Measurements from ENCODE around the gene FGD3. TPM values are rescaled to one million over a fixed set of nuclear protein-coding genes. Genes with fewer than 3 reads are reported as not detected.
A peak's percentile ranks its signal among the peaks of the same experiment; 100 is the strongest.

Gene FGD3
- total and polyA plus RNA-seq, 4 donors: 6.1 to 45.9 (median 17.6) TPM

GRCh38 chr9:93051680-93052089, 104.4 kb downstream of the FGD3 start:
- Histone ChIP-seq H3K4me3 (no peak overlapping the region), H3K9ac (ENCODE audit: insufficient read depth in 1 of 2, low read length in 2 of 2) (no peak overlapping the region), H3K4me1 (ENCODE audit: control insufficient read depth in 5 of 5, insufficient read depth in 5 of 5, low read length in 5 of 5) (peaks cover 0 to 12% (median 5%) of the 10 kb centered on the region in 5 donors), H3K9me3 (ENCODE audit: control insufficient read depth in 4 of 4, insufficient read depth in 3 of 4, low read length in 3 of 4) (no peaks in the 10 kb centered on the region), H3K36me3 (ENCODE audit: control insufficient read depth in 4 of 4, insufficient read depth in 4 of 4, low read length in 4 of 4) (no peaks in the 10 kb centered on the region), H3K27ac (ENCODE audit: low read depth in 1 of 2, low read length in 1 of 2) (peak overlapping the region in 1 of 2 donors; percentile 88), H3K27me3 (ENCODE audit: control insufficient read depth in 3 of 3, insufficient read depth in 3 of 3, low read length in 2 of 3) (no peaks in the 10 kb centered on the region)
- ATAC-seq (ENCODE audit: insufficient read depth, low FRiP score) (peak; percentile 44), DNase-seq (peak; percentile 75 to 88 (median 75))
- TF ChIP-seq CTCF (IDR thresholded peaks at IDR 0.05; ENCODE audit: control extremely low read depth, extremely low read depth): no peak
- WGBS, 2 donors: 40 to 73% methylated on average over 6 of the region's 6 CpGs

GRCh38 chr9:93052791-93053540, 105.6 kb downstream of the FGD3 start:
- Histone ChIP-seq H3K9me3 (ENCODE audit: control insufficient read depth in 4 of 4, insufficient read depth in 3 of 4, low read length in 3 of 4) (no peaks in the 10 kb centered on the region), H3K4me1 (ENCODE audit: control insufficient read depth in 5 of 5, insufficient read depth in 5 of 5, low read length in 5 of 5) (peaks cover 0 to 12% (median 5%) of the 10 kb centered on the region in 5 donors)
- DNase-seq: peak in 2 of 3 donors; percentile 51 to 64

GRCh38 chr9:93053781-93054331, 106.5 kb downstream of the FGD3 start:
- no peaks in the 10 kb centered on the region for H3K9me3 ChIP-seq (ENCODE audit: control insufficient read depth in 4 of 4, insufficient read depth in 3 of 4, low read length in 3 of 4)
- H3K27ac ChIP-seq (ENCODE audit: low read depth in 1 of 2, low read length in 1 of 2): no peak overlapping the region
- ATAC-seq (ENCODE audit: insufficient read depth, low FRiP score) (no peak), DNase-seq (no peak)
- no peaks in the 10 kb centered on the region for H3K36me3 ChIP-seq (ENCODE audit: control insufficient read depth in 4 of 4, insufficient read depth in 4 of 4, low read length in 4 of 4)
- 91 to 97% methylated on average over 5 of the region's 5 CpGs for WGBS, 2 donors
- H3K9ac ChIP-seq (ENCODE audit: insufficient read depth in 1 of 2, low read length in 2 of 2): no peak overlapping the region
- no peaks in the 10 kb centered on the region for H3K27me3 ChIP-seq (ENCODE audit: control insufficient read depth in 3 of 3, insufficient read depth in 3 of 3, low read length in 2 of 3)
- TF ChIP-seq CTCF (IDR thresholded peaks at IDR 0.05; ENCODE audit: control extremely low read depth, extremely low read depth): no peak
- peaks cover 0 to 12% (median 5%) of the 10 kb centered on the region in 5 donors for H3K4me1 ChIP-seq (ENCODE audit: control insufficient read depth in 5 of 5, insufficient read depth in 5 of 5, low read length in 5 of 5)
- H3K4me3 ChIP-seq: no peak overlapping the region

More at GRCh38 chr9:93052791-93053540, 105.6 kb downstream of the FGD3 start:
- Histone ChIP-seq H3K27me3 (ENCODE audit: control insufficient read depth in 3 of 3, insufficient read depth in 3 of 3, low read length in 2 of 3) (no peaks in the 10 kb centered on the region), H3K27ac (ENCODE audit: low read depth in 1 of 2, low read length in 1 of 2) (peak overlapping the region in 1 of 2 donors; percentile 26), H3K36me3 (ENCODE audit: control insufficient read depth in 4 of 4, insufficient read depth in 4 of 4, low read length in 4 of 4) (no peaks in the 10 kb centered on the region), H3K4me3 (no peak overlapping the region), H3K9ac (ENCODE audit: insufficient read depth in 1 of 2, low read length in 2 of 2) (peak overlapping the region in 1 of 2 donors; percentile 4)
- TF ChIP-seq CTCF (IDR thresholded peaks at IDR 0.05; ENCODE audit: control extremely low read depth, extremely low read depth): no peak
- no peak for ATAC-seq (ENCODE audit: insufficient read depth, low FRiP score)
- WGBS, 2 donors: 72 to 74% methylated on average over 14 to 15 of the region's 15 CpGs

Measured in lung (tissue), 12 donors.